Ascending aorta (tissue), 2 donors: Measurements from ENCODE around the gene NRXN3. TPM values are rescaled to one million over a fixed set of nuclear protein-coding genes. Genes with fewer than 3 reads are reported as not detected.

Experiments used
- DNase-seq, 2 donors: peaks; one replicate each; pipeline ENCODE4 v3.0.0-alpha.2; 2019; ENCODE audit warnings: low spot score in 2 of 2
- H3K27ac ChIP-seq, 2 donors: fragments of 200-600 bp; sonication (generic); one replicate each; pipeline ENCODE4 v1.5.1; 2016 to 2017; ENCODE audit warnings: mild to moderate bottlenecking in 1 of 2
- H3K27me3 ChIP-seq: fragments of 200-600 bp; sonication (generic); one replicate; pipeline ENCODE4 v1.5.1; 2017
- H3K36me3 ChIP-seq, 2 donors: fragments of 200-600 bp; sonication (generic); one replicate each; pipeline ENCODE4 v1.5.1; 2016
- H3K4me1 ChIP-seq, 2 donors: fragments of 200-600 bp; sonication (generic); one replicate each; pipeline ENCODE4 v1.5.1; 2016 to 2017; ENCODE audit warnings: mild to moderate bottlenecking in 1 of 2
- H3K4me3 ChIP-seq, 2 donors: fragments of 200-600 bp; sonication (generic); one replicate each; pipeline ENCODE4 v1.5.1; 2016 to 2017; ENCODE audit warnings: mild to moderate bottlenecking in 1 of 2
- H3K9me3 ChIP-seq, 2 donors: fragments of 200-600 bp; sonication (generic); one replicate each; pipeline ENCODE4 v1.5.1; 2016
- CTCF ChIP-seq, 3 experiments: fragments of 200-600 bp in 2 of 3; fragments of 450-650 bp in 1 of 3; sonication (generic) in 2 of 3; IDR thresholded peaks; one replicate each; pipeline ENCODE4 v1.5.1; 2016 to 2019; ENCODE audit warnings: antibody characterized with exemption in 3 of 3, mild to moderate bottlenecking in 1 of 3, moderate library complexity in 1 of 3
- intact Hi-C: fragments of 100-400 bp; cut with DNase I; formaldehyde crosslinking; loops from one replicate; pipeline ENCODE4 v1.15.1; 2023
- total RNA-seq: library from RNA; depleted of rRNA; stranded (reverse); fragments of >200 nt; gene quantifications from one replicate; pipeline ENCODE4 v1.1.0, GENCODE V29; 2016

The NRXN3 gene
- total RNA-seq, 1 donor from 2014 or later, result 21.0 TPM

GRCh38 chr14:79354336-79354735 lies 1184.2 kb downstream of the NRXN3 start:
- DNase-seq, result no peak
- intact Hi-C loops, result no loop called here
- H3K9me3 ChIP-seq, result no peaks in the 10 kb centered on the region
- H3K27me3 ChIP-seq, result no peaks in the 10 kb centered on the region
- TF ChIP-seq CTCF (IDR thresholded peaks at IDR 0.05), result no peak
- no peaks in the 10 kb centered on the region for H3K36me3 ChIP-seq
- H3K4me1 ChIP-seq, result peaks cover 0 to 2% of the 10 kb centered on the region in 2 donors
- no peak overlapping the region for H3K4me3 ChIP-seq
- H3K27ac ChIP-seq, result no peak overlapping the region

- H3K36me3 ChIP-seq, result no peaks in the 10 kb centered on the region
- DNase-seq, result no peak
- H3K27ac ChIP-seq, result no peak overlapping the region
- no peaks in the 10 kb centered on the region for H3K27me3 ChIP-seq
- intact Hi-C loops, result no loop called here
- TF ChIP-seq CTCF (IDR thresholded peaks at IDR 0.05), result no peak
- H3K4me3 ChIP-seq, result no peak overlapping the region
- H3K9me3 ChIP-seq, result no peaks in the 10 kb centered on the region
- peaks cover 0 to 2% of the 10 kb centered on the region in 2 donors for H3K4me1 ChIP-seq
Measured at GRCh38 chr14:79356040-79356439, 1185.9 kb downstream of the NRXN3 start.

GRCh38 chr14:79357307-79357706 lies 1187.1 kb downstream of the NRXN3 start:
- no peaks in the 10 kb centered on the region for H3K27me3 ChIP-seq
- H3K27ac ChIP-seq, result no peak overlapping the region
- H3K36me3 ChIP-seq, result no peaks in the 10 kb centered on the region
- no peaks in the 10 kb centered on the region for H3K9me3 ChIP-seq
- no peak overlapping the region for H3K4me3 ChIP-seq
- peaks cover 0 to 1% of the 10 kb centered on the region in 2 donors for H3K4me1 ChIP-seq
- TF ChIP-seq CTCF (IDR thresholded peaks at IDR 0.05), result no peak
- no peak for DNase-seq
- intact Hi-C loops, result no loop called here

GRCh38 chr14:79363291-79363690 lies 1193.1 kb downstream of the NRXN3 start:
- H3K27ac ChIP-seq, result no peak overlapping the region
- no peaks in the 10 kb centered on the region for H3K4me1 ChIP-seq
- TF ChIP-seq CTCF (IDR thresholded peaks at IDR 0.05), result no peak
- no peak for DNase-seq
- H3K27me3 ChIP-seq, result no peaks in the 10 kb centered on the region
- no peak overlapping the region for H3K4me3 ChIP-seq
- H3K36me3 ChIP-seq, result no peaks in the 10 kb centered on the region
- H3K9me3 ChIP-seq, result no peaks in the 10 kb centered on the region
- intact Hi-C loops, result no loop called here

GRCh38 chr14:79369359-79370332 lies 1199.5 kb downstream of the NRXN3 start:
- H3K36me3 ChIP-seq, result no peaks in the 10 kb centered on the region
- no peaks in the 10 kb centered on the region for H3K27me3 ChIP-seq
- H3K9me3 ChIP-seq, result no peaks in the 10 kb centered on the region
- H3K4me3 ChIP-seq, result no peak overlapping the region
- H3K4me1 ChIP-seq, result no peaks in the 10 kb centered on the region
- no peak for TF ChIP-seq CTCF (IDR thresholded peaks at IDR 0.05)
- intact Hi-C loops, result no loop called here
- no peak for DNase-seq
- H3K27ac ChIP-seq, result no peak overlapping the region
